ENCODE measurements around the gene STRIT1.

The STRIT1 gene

DNA sequence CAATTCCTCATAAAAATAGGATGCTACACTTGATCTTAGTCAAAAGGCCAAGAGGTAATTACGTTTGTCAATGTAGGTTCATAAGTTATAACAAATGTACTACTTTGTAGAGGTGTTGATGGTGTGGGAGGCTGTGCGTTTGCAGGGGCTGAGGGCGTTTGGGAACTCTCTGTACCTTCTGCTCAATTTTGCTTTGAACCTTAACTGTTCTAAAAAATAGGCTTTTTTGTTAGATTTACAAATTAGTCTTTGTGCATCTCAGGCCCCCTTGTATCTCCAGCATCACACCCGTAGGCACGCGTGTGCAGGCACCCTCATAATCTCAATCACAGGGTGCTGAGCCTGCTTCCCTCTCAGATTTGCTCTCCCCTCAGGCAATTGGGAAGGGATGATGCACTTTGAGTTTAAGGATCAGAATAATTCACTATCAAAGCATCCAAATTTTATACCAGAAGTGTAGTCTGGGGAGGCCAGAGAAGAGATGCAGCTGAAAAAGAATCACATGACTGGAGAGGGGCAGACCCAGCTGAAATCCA lies 36.1 kb upstream of the STRIT1 start:
- TF ChIP-seq TAF1 (IDR thresholded peaks at IDR 0.05; ENCODE audit: borderline replicate concordance, insufficient read depth, low read length) (no peak), SIN3A (IDR thresholded peaks at IDR 0.05; ENCODE audit: borderline replicate concordance, insufficient read depth, low read length) (no peak), POLR2AphosphoS5 (IDR thresholded peaks at IDR 0.05; ENCODE audit: low read depth, low read length) (no peak), FOXP2 (optimal IDR thresholded peaks at IDR 0.05; ENCODE audit: borderline replicate concordance, extremely low read depth, extremely low read length, insufficient read depth) (no peak)
- TF ChIP-seq, protein P1, sequence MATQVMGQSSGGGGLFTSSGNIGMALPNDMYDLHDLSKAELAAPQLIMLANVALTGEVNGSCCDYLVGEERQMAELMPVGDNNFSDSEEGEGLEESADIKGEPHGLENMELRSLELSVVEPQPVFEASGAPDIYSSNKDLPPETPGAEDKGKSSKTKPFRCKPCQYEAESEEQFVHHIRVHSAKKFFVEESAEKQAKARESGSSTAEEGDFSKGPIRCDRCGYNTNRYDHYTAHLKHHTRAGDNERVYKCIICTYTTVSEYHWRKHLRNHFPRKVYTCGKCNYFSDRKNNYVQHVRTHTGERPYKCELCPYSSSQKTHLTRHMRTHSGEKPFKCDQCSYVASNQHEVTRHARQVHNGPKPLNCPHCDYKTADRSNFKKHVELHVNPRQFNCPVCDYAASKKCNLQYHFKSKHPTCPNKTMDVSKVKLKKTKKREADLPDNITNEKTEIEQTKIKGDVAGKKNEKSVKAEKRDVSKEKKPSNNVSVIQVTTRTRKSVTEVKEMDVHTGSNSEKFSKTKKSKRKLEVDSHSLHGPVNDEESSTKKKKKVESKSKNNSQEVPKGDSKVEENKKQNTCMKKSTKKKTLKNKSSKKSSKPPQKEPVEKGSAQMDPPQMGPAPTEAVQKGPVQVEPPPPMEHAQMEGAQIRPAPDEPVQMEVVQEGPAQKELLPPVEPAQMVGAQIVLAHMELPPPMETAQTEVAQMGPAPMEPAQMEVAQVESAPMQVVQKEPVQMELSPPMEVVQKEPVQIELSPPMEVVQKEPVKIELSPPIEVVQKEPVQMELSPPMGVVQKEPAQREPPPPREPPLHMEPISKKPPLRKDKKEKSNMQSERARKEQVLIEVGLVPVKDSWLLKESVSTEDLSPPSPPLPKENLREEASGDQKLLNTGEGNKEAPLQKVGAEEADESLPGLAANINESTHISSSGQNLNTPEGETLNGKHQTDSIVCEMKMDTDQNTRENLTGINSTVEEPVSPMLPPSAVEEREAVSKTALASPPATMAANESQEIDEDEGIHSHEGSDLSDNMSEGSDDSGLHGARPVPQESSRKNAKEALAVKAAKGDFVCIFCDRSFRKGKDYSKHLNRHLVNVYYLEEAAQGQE (IDR thresholded peaks at IDR 0.05; ENCODE audit: insufficient read depth in 1 of 2, low read depth in 2 of 2, low read length in 2 of 2) = no peak

DNA sequence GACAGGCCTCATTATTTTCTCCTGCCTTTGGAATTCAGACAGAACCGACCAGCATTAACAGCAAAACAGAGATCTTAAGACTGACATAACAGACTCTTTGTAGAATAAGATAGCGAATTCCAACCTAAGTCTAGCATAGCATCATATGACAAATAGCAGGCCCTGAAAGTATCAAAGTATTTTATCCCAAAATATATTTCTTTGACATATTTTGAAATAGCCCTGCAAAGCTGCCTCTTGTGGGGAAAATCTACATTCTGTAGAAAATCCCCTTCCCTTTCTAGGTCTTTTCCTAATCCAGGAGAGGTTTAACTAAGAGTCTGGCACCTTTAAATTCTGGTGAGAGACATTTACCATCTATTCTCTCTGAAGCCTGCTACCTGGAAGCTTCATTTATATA lies 34.4 kb upstream of the STRIT1 start:
- no peak for TF ChIP-seq SIN3A (IDR thresholded peaks at IDR 0.05; ENCODE audit: borderline replicate concordance, insufficient read depth, low read length)

DNA sequence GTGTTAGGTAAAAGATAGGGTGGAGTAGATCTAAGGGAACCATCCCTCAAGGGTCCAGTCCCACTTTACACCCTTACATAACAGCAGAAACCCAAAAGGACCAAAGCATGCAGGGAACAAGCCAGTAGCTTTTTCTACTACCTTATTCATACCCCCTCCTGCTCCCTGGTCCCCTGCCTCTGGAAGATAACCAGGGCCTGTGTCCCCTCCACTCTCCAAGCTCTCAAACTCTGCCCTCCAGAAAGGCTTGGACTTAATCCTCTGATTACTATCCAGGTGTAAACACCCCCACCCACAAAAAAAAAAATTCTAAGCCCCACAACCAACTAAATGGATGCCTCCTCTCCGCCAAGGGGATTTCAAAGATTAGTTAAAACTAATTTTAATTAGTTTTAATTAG lies 33.9 kb upstream of the STRIT1 start:
- TF ChIP-seq, protein P1 (IDR thresholded peaks at IDR 0.05; ENCODE audit: insufficient read depth in 1 of 2, low read depth in 2 of 2, low read length in 2 of 2) = no peak
- TF ChIP-seq SIN3A (IDR thresholded peaks at IDR 0.05; ENCODE audit: borderline replicate concordance, insufficient read depth, low read length) (no peak), TAF1 (IDR thresholded peaks at IDR 0.05; ENCODE audit: borderline replicate concordance, insufficient read depth, low read length) (no peak)

DNA sequence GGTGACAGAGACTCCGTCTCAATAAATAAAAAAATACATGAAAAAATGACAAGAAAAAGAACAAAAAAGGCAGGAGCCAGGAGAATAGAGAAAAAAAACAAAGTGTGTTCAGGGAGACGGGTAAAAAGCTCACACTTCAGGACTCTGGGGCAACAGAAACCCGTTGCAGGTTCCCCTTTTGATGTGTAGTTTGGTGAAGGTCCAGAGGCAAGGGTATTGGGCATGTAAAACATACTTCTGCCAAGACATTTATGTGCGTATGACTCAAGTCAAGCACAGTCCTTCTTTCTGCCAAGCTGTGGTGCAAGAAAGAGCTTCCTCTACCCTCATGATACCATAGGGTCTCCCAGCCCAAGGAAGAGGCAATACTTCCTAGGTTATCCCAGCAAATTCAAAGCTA lies 33.4 kb upstream of the STRIT1 start:
- TF ChIP-seq SIN3A (IDR thresholded peaks at IDR 0.05; ENCODE audit: borderline replicate concordance, insufficient read depth, low read length) = no peak
- TF ChIP-seq FOXP2 (optimal IDR thresholded peaks at IDR 0.05; ENCODE audit: borderline replicate concordance, extremely low read depth, extremely low read length, insufficient read depth) = no peak
- TF ChIP-seq, protein P1 (IDR thresholded peaks at IDR 0.05; ENCODE audit: insufficient read depth in 1 of 2, low read depth in 2 of 2, low read length in 2 of 2) = no peak
- TF ChIP-seq TAF1 (IDR thresholded peaks at IDR 0.05; ENCODE audit: borderline replicate concordance, insufficient read depth, low read length) = no peak
- TF ChIP-seq POLR2AphosphoS5 (IDR thresholded peaks at IDR 0.05; ENCODE audit: low read depth, low read length) = no peak

DNA sequence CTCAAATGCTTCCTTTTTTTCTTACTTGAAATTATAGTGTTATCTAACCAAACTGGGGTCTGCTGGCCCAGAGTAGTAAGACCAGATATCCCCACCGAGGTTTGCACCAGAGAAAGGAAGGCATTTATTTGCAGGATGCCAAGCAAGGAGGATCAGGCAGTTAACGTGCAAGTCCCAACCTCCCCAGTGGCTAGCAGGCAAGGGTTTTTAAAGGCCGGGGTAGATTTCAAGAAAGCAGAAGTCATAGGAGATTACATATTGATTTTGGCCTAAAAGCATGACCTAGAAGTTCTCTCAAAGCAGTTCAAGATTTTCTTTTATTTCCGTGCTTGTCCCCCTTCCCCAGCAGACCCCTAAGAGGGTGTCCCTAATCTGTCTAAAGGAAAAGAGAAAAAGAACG lies 32.8 kb upstream of the STRIT1 start:
- TF ChIP-seq POLR2AphosphoS5 (IDR thresholded peaks at IDR 0.05; ENCODE audit: low read depth, low read length) = no peak

DNA sequence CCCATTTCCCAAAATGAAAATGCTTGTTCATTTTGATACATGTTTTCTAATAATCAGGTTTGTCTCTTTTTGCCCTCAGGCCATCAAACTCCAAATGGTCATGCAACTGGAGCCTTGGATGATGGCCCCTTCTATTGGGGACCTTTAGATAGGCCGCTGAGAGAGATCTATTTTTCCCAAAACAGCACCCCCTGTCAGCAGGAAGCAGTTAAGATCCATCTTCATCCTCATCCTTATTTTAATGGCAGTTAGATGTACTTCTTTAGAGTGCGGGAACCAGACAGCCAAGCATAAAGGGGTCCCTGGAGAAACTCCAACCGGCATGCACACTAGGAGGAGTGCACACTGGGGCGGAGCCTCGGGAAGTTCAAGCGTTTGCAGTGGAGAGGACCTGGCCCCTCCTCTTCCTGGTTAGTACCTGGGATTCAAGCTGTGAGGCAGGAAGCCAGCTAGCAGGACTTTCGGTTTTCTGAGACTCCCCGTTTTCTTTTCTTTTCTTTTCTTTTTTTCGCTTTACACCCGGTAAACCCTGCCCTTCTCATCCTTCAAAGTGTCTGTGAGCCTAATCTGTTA lies 31.9 kb upstream of the STRIT1 start:
- TF ChIP-seq, protein P1 (IDR thresholded peaks at IDR 0.05; ENCODE audit: insufficient read depth in 1 of 2, low read depth in 2 of 2, low read length in 2 of 2) = no peak
- TF ChIP-seq POLR2AphosphoS5 (IDR thresholded peaks at IDR 0.05; ENCODE audit: low read depth, low read length) (no peak), FOXP2 (optimal IDR thresholded peaks at IDR 0.05; ENCODE audit: borderline replicate concordance, extremely low read depth, extremely low read length, insufficient read depth) (no peak), TAF1 (IDR thresholded peaks at IDR 0.05; ENCODE audit: borderline replicate concordance, insufficient read depth, low read length) (no peak), SIN3A (IDR thresholded peaks at IDR 0.05; ENCODE audit: borderline replicate concordance, insufficient read depth, low read length) (no peak)
